Liver (tissue), 9 donors: ENCODE results near the gene MORN2. TPM values are rescaled to one million over a fixed set of nuclear protein-coding genes. Genes with fewer than 3 reads are reported as not detected.

Experiments used
- DNase-seq: peaks from one replicate; pipeline ENCODE4 v3.0.0-alpha.2; 2017; ENCODE audit warnings: low spot score
- H3K27ac ChIP-seq, 2 donors: one replicate each; pipeline ENCODE4 v1.7.0; 2013; ENCODE audit warnings: inconsistent platforms in 2 of 2, low read length in 2 of 2, control low read depth in 1 of 2, low read depth in 1 of 2, mild to moderate bottlenecking in 1 of 2
- H3K27me3 ChIP-seq, 4 donors: one replicate each; pipeline versions ENCODE4 v1.6.1 to v1.7.0; 2013; ENCODE audit warnings: low read length in 3 of 4, inconsistent platforms in 1 of 4, mild to moderate bottlenecking in 1 of 4, moderate library complexity in 1 of 4; ENCODE audit not compliant: control insufficient read depth in 4 of 4, insufficient read depth in 4 of 4
- H3K36me3 ChIP-seq, 4 donors: one replicate each; pipeline versions ENCODE4 v1.6.1 to v1.7.0; 2013; ENCODE audit warnings: low read length in 3 of 4, mild to moderate bottlenecking in 3 of 4, low read depth in 1 of 4, moderate library complexity in 1 of 4; ENCODE audit not compliant: control insufficient read depth in 4 of 4, insufficient read depth in 3 of 4
- H3K4me1 ChIP-seq, 4 donors: one replicate each; pipeline versions ENCODE4 v1.6.1 to v1.7.0; 2013; ENCODE audit warnings: low read length in 3 of 4, mild to moderate bottlenecking in 3 of 4, moderate library complexity in 1 of 4; ENCODE audit not compliant: control insufficient read depth in 4 of 4, insufficient read depth in 4 of 4
- H3K4me3 ChIP-seq, 3 donors: one replicate each; pipeline versions ENCODE4 v1.6.1 to v1.7.0; 2013; ENCODE audit warnings: low read length in 3 of 3, control low read depth in 1 of 3, low read depth in 1 of 3, mild to moderate bottlenecking in 1 of 3
- H3K9ac ChIP-seq, 2 donors: one replicate each; pipeline ENCODE4 v1.7.0; 2013; ENCODE audit warnings: low read length in 2 of 2, mild to moderate bottlenecking in 2 of 2, moderate library complexity in 2 of 2, control low read depth in 1 of 2, low read depth in 1 of 2
- H3K9me3 ChIP-seq, 4 donors: one replicate each; pipeline versions ENCODE4 v1.6.1 to v1.7.0; 2013; ENCODE audit warnings: low read length in 3 of 4; ENCODE audit not compliant: control insufficient read depth in 4 of 4
- ATF3 ChIP-seq: IDR thresholded peaks from 2 replicates; pipeline ENCODE4 v1.6.1; 2016; ENCODE audit warnings: antibody characterized with exemption
- CTCF ChIP-seq: fragments of 150-350 bp; IDR thresholded peaks from 2 replicates; pipeline ENCODE4 v1.5.1; 2017; ENCODE audit warnings: improper control_type of control experiment, low read depth, low read length; ENCODE audit not compliant: missing input control
- EGR1 ChIP-seq, 2 donors: IDR thresholded peaks; 2 replicates each; pipeline ENCODE4 v1.6.1; 2016 to 2018; ENCODE audit warnings: antibody characterized with exemption in 2 of 2, low read depth in 2 of 2
- FOXA1 ChIP-seq: IDR thresholded peaks from 2 replicates; pipeline ENCODE4 v1.6.1; 2016; ENCODE audit warnings: antibody characterized with exemption
- FOXA2 ChIP-seq: IDR thresholded peaks from 2 replicates; pipeline ENCODE4 v1.6.1; 2016; ENCODE audit warnings: antibody characterized with exemption
- GABPA ChIP-seq, 2 donors: IDR thresholded peaks in 1 of 2; conservative IDR thresholded peaks in 1 of 2; 2 replicates each; pipeline ENCODE4 v1.6.1; 2016; ENCODE audit warnings: antibody characterized with exemption in 2 of 2, mild to moderate bottlenecking in 1 of 2, moderate library complexity in 1 of 2
- HNF4A ChIP-seq, 2 donors: conservative IDR thresholded peaks; 2 replicates each; pipeline ENCODE4 v1.6.1; 2016; ENCODE audit warnings: antibody characterized with exemption in 2 of 2, mild to moderate bottlenecking in 2 of 2
- HNF4G ChIP-seq: IDR thresholded peaks from 2 replicates; pipeline ENCODE4 v1.6.1; 2016; ENCODE audit warnings: antibody characterized with exemption
- JUND ChIP-seq, 2 donors: IDR thresholded peaks; 2 replicates each; pipeline ENCODE4 v1.6.1; 2016; ENCODE audit warnings: antibody characterized with exemption in 2 of 2
- MAX ChIP-seq: IDR thresholded peaks from 2 replicates; pipeline ENCODE4 v1.6.1; 2016; ENCODE audit warnings: antibody characterized with exemption
- NR2F2 ChIP-seq: IDR thresholded peaks from 2 replicates; pipeline ENCODE4 v1.6.1; 2016; ENCODE audit warnings: antibody characterized with exemption
- RAD21 ChIP-seq, 2 donors: IDR thresholded peaks; 2 replicates each; pipeline ENCODE4 v1.6.1; 2016; ENCODE audit warnings: antibody characterized with exemption in 2 of 2, mild to moderate bottlenecking in 2 of 2
- RXRA ChIP-seq, 2 donors: IDR thresholded peaks; 2 replicates each; pipeline ENCODE4 v1.6.1; 2017 to 2018; ENCODE audit warnings: antibody characterized with exemption in 2 of 2, mild to moderate bottlenecking in 1 of 2
- SP1 ChIP-seq: IDR thresholded peaks from 2 replicates; pipeline ENCODE4 v1.6.1; 2018; ENCODE audit warnings: antibody characterized with exemption, mild to moderate bottlenecking
- TAF1 ChIP-seq: conservative IDR thresholded peaks from 2 replicates; pipeline ENCODE4 v1.6.1; 2016; ENCODE audit warnings: antibody characterized with exemption, mild to moderate bottlenecking
- YY1 ChIP-seq: IDR thresholded peaks from 2 replicates; pipeline ENCODE4 v1.6.1; 2016; ENCODE audit warnings: antibody characterized with exemption, mild to moderate bottlenecking
- polyA plus RNA-seq, 2 donors: library from polyadenylated mRNA; stranded (reverse) in 1 of 2; unstranded in 1 of 2; fragments of 200-250 nt in 1 of 2; fragments of >200 nt in 1 of 2; fragmentation: Nextera tagmentation in 1 of 2; extraction: Ambion mirVana in 1 of 2; gene quantifications; one replicate each; pipeline versions ENCODE4 v1.2.1 to v1.2.3, GENCODE V29; 2013 to 2015
- total RNA-seq, 2 donors: library from RNA; depleted of rRNA; stranded (reverse); fragments of >200 nt; gene quantifications; one replicate each; pipeline ENCODE4 v1.2.3, GENCODE V29; 2014
- TF ChIP-seq, protein P1 (sequence below): IDR thresholded peaks from 2 replicates; pipeline ENCODE4 v1.6.1; 2016; ENCODE audit warnings: antibody characterized with exemption, mild to moderate bottlenecking
- TF ChIP-seq, protein P2 (sequence below): IDR thresholded peaks from 2 replicates; pipeline ENCODE4 v1.6.1; 2016; ENCODE audit warnings: antibody characterized with exemption
- donor health status: healthy.
- donor health status: healthy.
- donor health status: healthy.
- donor health status: healthy.
- donor health status: healthy.

The MORN2 gene
- total and polyA plus RNA-seq, 4 donors, result 2.8 to 16.4 (median 8.0) TPM

DNA sequence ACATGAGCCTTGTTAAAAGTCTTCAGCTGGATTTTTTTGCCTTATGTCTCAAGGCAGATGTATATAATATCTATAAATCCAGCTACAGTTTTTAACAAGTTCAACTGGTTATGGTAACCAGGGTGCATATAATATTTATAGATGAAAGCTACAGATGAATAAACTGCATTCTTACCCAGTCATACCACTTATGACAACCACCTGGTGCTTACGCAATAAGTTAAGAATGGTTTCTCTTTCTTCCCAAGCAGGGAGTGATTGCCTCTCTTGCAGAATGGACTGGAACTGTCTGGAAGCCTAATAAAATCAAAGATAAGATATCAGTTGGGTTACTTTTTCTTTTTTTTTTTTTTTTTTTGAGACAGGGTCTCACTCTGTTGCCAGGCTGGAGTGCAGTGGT is 19.6 kb upstream of the MORN2 start (continued):
- TF ChIP-seq ATF3, result no peak
- no peak for TF ChIP-seq NR2F2
- no peak for TF ChIP-seq EGR1 (IDR thresholded peaks at IDR 0.05; ENCODE audit: low read depth in 2 of 2)
- no peak for TF ChIP-seq SP1
- TF ChIP-seq RAD21 (IDR thresholded peaks at IDR 0.05), result no peak
- no peak for TF ChIP-seq JUND (IDR thresholded peaks at IDR 0.05)

DNA sequence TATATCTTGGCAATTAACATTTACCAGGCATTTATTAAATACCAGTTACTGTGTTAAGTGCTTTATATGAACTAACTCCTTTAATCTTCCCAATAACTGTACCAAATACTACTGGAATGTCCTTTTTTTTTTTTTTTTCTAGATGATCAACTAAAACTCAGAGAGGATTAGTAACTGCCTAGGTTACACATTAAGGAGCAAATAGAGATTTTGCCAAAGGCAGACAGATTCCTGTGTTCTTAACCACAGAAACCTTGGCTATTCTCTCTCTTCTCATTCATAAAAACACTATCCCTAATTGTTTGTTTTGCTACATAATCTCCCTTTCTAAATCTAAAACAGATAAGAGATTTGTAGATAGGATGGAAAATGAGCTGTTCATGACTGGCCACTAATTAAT is 13.3 kb upstream of the MORN2 start:
- Histone ChIP-seq H3K4me3 (no peak overlapping the region), H3K4me1 (no peaks in the 10 kb centered on the region), H3K9me3 (no peaks in the 10 kb centered on the region), H3K9ac (no peak overlapping the region), H3K36me3 (peaks cover 6 to 33% (median 19%) of the 10 kb centered on the region in 4 donors), H3K27me3 (no peaks in the 10 kb centered on the region), H3K27ac (no peak overlapping the region)
- TF ChIP-seq MAX, result no peak
- TF ChIP-seq RAD21 (IDR thresholded peaks at IDR 0.05), result no peak
- no peak for TF ChIP-seq CTCF
- TF ChIP-seq EGR1 (IDR thresholded peaks at IDR 0.05; ENCODE audit: low read depth in 2 of 2), result no peak
- TF ChIP-seq SP1, result no peak
- no peak for TF ChIP-seq TAF1
- TF ChIP-seq HNF4G, result no peak
- TF ChIP-seq GABPA (IDR thresholded peaks at IDR 0.05 in 1 of 2, conservative IDR thresholded peaks at IDR 0.05 in 1 of 2), result no peak
- no peak for TF ChIP-seq ATF3
- TF ChIP-seq FOXA1, result no peak
- TF ChIP-seq JUND (IDR thresholded peaks at IDR 0.05), result no peak
- TF ChIP-seq, protein P1, sequence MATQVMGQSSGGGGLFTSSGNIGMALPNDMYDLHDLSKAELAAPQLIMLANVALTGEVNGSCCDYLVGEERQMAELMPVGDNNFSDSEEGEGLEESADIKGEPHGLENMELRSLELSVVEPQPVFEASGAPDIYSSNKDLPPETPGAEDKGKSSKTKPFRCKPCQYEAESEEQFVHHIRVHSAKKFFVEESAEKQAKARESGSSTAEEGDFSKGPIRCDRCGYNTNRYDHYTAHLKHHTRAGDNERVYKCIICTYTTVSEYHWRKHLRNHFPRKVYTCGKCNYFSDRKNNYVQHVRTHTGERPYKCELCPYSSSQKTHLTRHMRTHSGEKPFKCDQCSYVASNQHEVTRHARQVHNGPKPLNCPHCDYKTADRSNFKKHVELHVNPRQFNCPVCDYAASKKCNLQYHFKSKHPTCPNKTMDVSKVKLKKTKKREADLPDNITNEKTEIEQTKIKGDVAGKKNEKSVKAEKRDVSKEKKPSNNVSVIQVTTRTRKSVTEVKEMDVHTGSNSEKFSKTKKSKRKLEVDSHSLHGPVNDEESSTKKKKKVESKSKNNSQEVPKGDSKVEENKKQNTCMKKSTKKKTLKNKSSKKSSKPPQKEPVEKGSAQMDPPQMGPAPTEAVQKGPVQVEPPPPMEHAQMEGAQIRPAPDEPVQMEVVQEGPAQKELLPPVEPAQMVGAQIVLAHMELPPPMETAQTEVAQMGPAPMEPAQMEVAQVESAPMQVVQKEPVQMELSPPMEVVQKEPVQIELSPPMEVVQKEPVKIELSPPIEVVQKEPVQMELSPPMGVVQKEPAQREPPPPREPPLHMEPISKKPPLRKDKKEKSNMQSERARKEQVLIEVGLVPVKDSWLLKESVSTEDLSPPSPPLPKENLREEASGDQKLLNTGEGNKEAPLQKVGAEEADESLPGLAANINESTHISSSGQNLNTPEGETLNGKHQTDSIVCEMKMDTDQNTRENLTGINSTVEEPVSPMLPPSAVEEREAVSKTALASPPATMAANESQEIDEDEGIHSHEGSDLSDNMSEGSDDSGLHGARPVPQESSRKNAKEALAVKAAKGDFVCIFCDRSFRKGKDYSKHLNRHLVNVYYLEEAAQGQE, result no peak
- TF ChIP-seq NR2F2, result no peak
- TF ChIP-seq, protein P2, sequence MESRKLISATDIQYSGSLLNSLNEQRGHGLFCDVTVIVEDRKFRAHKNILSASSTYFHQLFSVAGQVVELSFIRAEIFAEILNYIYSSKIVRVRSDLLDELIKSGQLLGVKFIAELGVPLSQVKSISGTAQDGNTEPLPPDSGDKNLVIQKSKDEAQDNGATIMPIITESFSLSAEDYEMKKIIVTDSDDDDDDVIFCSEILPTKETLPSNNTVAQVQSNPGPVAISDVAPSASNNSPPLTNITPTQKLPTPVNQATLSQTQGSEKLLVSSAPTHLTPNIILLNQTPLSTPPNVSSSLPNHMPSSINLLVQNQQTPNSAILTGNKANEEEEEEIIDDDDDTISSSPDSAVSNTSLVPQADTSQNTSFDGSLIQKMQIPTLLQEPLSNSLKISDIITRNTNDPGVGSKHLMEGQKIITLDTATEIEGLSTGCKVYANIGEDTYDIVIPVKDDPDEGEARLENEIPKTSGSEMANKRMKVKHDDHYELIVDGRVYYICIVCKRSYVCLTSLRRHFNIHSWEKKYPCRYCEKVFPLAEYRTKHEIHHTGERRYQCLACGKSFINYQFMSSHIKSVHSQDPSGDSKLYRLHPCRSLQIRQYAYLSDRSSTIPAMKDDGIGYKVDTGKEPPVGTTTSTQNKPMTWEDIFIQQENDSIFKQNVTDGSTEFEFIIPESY, result no peak
- no peak for TF ChIP-seq HNF4A (conservative IDR thresholded peaks at IDR 0.05)
- no peak for TF ChIP-seq FOXA2
- TF ChIP-seq YY1, result no peak
- no peak for TF ChIP-seq RXRA (IDR thresholded peaks at IDR 0.05)
- no peak for DNase-seq
